ENCODE data around the gene LPIN1. TPM values are rescaled to one million over a fixed set of nuclear protein-coding genes. Genes with fewer than 3 reads are reported as not detected.

LPIN1 gene
- total and polyA plus RNA-seq, 2 of the 8 experiments (the other 6 are each of a cell fraction or from before 2014, with no cell fraction given): 4.3 to 9.8 TPM

DNA sequence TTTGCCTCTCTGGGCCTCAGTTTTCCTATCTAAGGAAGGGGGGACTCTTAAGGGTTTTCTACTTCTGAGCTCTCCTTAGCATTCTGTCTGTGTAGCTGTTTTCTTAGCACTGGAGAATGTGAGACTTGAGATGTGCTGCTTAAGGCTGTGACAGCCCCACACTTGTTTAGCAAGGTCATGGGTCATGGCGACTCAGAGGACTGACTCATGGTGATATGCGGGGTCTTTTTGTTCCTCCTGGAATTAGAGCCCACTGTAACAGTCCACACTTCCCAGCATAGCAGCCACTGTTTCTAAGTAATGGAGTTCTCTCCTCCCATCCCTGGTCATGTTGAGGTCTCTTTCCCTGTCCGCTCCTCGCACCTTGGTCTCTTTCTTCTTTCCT is 4.1 kb upstream of the LPIN1 start:
- H3K36me3 ChIP-seq (ENCODE audit: control insufficient read depth in 2 of 4, insufficient read depth in 4 of 4, low read length in 3 of 4): no peaks in the 10 kb centered on the region
- H3K79me1 ChIP-seq (ENCODE audit: low read depth, low read length): no peaks in the 10 kb centered on the region
- H3K4ac ChIP-seq (replicated peaks; ENCODE audit: insufficient read length, low read depth, low read length): no peak overlapping the region
- no peak overlapping the region for H3K4me2 ChIP-seq (ENCODE audit: insufficient read depth in 1 of 2, low read depth in 2 of 2, low read length in 2 of 2)
- H2BK20ac ChIP-seq (ENCODE audit: low read length): no peak overlapping the region
- peaks cover 3 to 24% (median 19%) of the 10 kb centered on the region in 4 experiments for H3K4me1 ChIP-seq (replicated peaks in 1 of 4; ENCODE audit: control insufficient read depth in 3 of 4, insufficient read depth in 4 of 4, low read length in 3 of 4)
- ChIA-PET CTCF (ENCODE audit: partially characterized antibody) (interaction anchor here (0.6 to 10.4 kb wide), 9 partner anchors 15 to 324 kb away, joined by 3 to 217 read pairs (median 6); no protein-coding TSS in a partner anchor), POLR2A (ENCODE audit: partially characterized antibody) (no interaction called here)
- no peak overlapping the region for H2AFZ ChIP-seq (ENCODE audit: low read length)
- H3K9ac ChIP-seq (replicated peaks in 1 of 4; ENCODE audit: extremely low read depth in 1 of 4, low read depth in 3 of 4, low read length in 3 of 4): no peak overlapping the region
- no peak overlapping the region for H3K56ac ChIP-seq (replicated peaks; ENCODE audit: insufficient read length, low read depth, low read length)
- DNase-seq (ENCODE audit: low read depth in 1 of 2, low spot score in 2 of 2): no peak
- no peak overlapping the region for H2BK120ac ChIP-seq (replicated peaks; ENCODE audit: low read depth, low read length)
- no peak overlapping the region for H3K23ac ChIP-seq (ENCODE audit: insufficient read length)
- FAIRE-seq: no peak
- peaks cover 4% of the 10 kb centered on the region for H3K23me2 ChIP-seq (ENCODE audit: low read depth, low read length)
- no peak overlapping the region for H3K4me3 ChIP-seq (ENCODE audit: extremely low read depth in 1 of 4, insufficient read depth in 2 of 4, low read depth in 3 of 4, low read length in 4 of 4)
- no peak for TF ChIP-seq CHD2 (IDR thresholded peaks at IDR 0.05; ENCODE audit: low read length)
- TF ChIP-seq SP4 (IDR thresholded peaks at IDR 0.05; ENCODE audit: low read length): no peak
- no peak for TF ChIP-seq CEBPB (IDR thresholded peaks at IDR 0.05; ENCODE audit: low read depth, low read length)
- no peak for TF ChIP-seq CREB1 (IDR thresholded peaks at IDR 0.05)
- TF ChIP-seq EZH2 (IDR thresholded peaks at IDR 0.05; ENCODE audit: low read depth, low read length, severe bottlenecking): no peak
- TF ChIP-seq JUN (IDR thresholded peaks at IDR 0.05; ENCODE audit: low read depth, low read length): no peak
- no peak for TF ChIP-seq JUND (IDR thresholded peaks at IDR 0.05; ENCODE audit: low read length)
- no peak for TF ChIP-seq TAF1 (IDR thresholded peaks at IDR 0.05; ENCODE audit: low read depth, low read length)
- no peak for TF ChIP-seq PHF8 (conservative IDR thresholded peaks at IDR 0.05; ENCODE audit: low read depth, low read length)
- no peak overlapping the region; the same call in 1 of the 2 replicates for H2BK12ac ChIP-seq (ENCODE audit: low read depth, low read length)
- 88% methylated on average over 4 of the region's 4 CpGs; no CpG with 5 or more reads in 1 of the 2 experiments for WGBS, 2 experiments (ENCODE audit: extremely low coverage in 1 of 2, insufficient coverage in 1 of 2, insufficient read length in 1 of 2, insufficient replicate concordance in 2 of 2, low coverage in 1 of 2, low lambda C conversion rate in 2 of 2, missing lambda C conversion rate in 1 of 2)
- no peak overlapping the region for H2AK5ac ChIP-seq (ENCODE audit: low read depth, low read length)
- H4K20me1 ChIP-seq (replicated peaks in 1 of 2; ENCODE audit: control insufficient read depth in 1 of 2, insufficient read depth in 2 of 2, low read length in 2 of 2): no peaks in the 10 kb centered on the region
- H3K9me3 ChIP-seq (ENCODE audit: insufficient read depth in 2 of 2, low read depth in 1 of 2, low read length in 1 of 2): no peaks in the 10 kb centered on the region
- H3K27ac ChIP-seq (ENCODE audit: low read depth, low read length): no peak overlapping the region
- no peak overlapping the region for H2BK5ac ChIP-seq (ENCODE audit: low read depth, low read length)
- no peak overlapping the region for H3K18ac ChIP-seq (ENCODE audit: extremely low read depth, low read length)
- H3K14ac ChIP-seq (ENCODE audit: insufficient read length): no peak overlapping the region
- no peaks in the 10 kb centered on the region for H3K79me2 ChIP-seq (ENCODE audit: control insufficient read depth in 1 of 2, insufficient read depth in 2 of 2, low read length in 2 of 2)
- no peak overlapping the region for H2BK15ac ChIP-seq (ENCODE audit: low read length)
- H4K5ac ChIP-seq (ENCODE audit: insufficient read length, low read depth, low read length): no peak overlapping the region
- no peak overlapping the region for H4K91ac ChIP-seq (replicated peaks; ENCODE audit: insufficient read length, low read length)
- no peak overlapping the region for H4K8ac ChIP-seq (ENCODE audit: extremely low read depth, insufficient read depth, low read length)
- peaks cover 0 to 5% (median 0%) of the 10 kb centered on the region in 4 experiments; a peak in 2 of 7 replicates for H3K27me3 ChIP-seq (replicated peaks in 1 of 4; ENCODE audit: control insufficient read depth in 3 of 4, extremely low read depth in 1 of 4, insufficient read depth in 3 of 4, low read length in 3 of 4)

All from H1 (cell line).